ENCODE data around the gene N4BP2. TPM values are rescaled to one million over a fixed set of nuclear protein-coding genes. Genes with fewer than 3 reads are reported as not detected.

The N4BP2 gene
- total and polyA plus RNA-seq, 10 donors, result 1.3 to 18.7 (median 12.3) TPM

GRCh38 chr4:40112027-40112792 is 55.6 kb downstream of the N4BP2 start:
- DNase-seq, result no peak
- Histone ChIP-seq H3K4me3 (no peak overlapping the region), H3K4me1 (no peaks in the 10 kb centered on the region), H3K27ac (no peak overlapping the region), H3K36me3 (peaks cover 0 to 64% (median 3%) of the 10 kb centered on the region in 6 donors), H3K9me3 (no peaks in the 10 kb centered on the region), H3K27me3 (replicated peaks in 1 of 7) (no peaks in the 10 kb centered on the region)
- intact Hi-C loops (cut with DNase I; ENCODE audit: low total_unique reads), result no loop called here
- WGBS, 5 donors, result 95 to 100% (median 97%) methylated on average over 3 of the region's 3 CpGs
- no peak for TF ChIP-seq CTCF (IDR thresholded peaks at IDR 0.05 in 8 of 11, conservative IDR thresholded peaks at IDR 0.05 in 3 of 11)
- no peak for TF ChIP-seq POLR2A (IDR thresholded peaks at IDR 0.05)
- TF ChIP-seq POLR2AphosphoS5 (IDR thresholded peaks at IDR 0.05), result no peak

- 63 to 86% (median 81%) methylated on average over 1 of the region's 1 CpG for WGBS, 5 donors
These were observed 57.6 kb downstream of the N4BP2 start for GRCh38 chr4:40114206-40114605.

GRCh38 chr4:40118861-40119260 is 62.2 kb downstream of the N4BP2 start:
- intact Hi-C loops (cut with DNase I; ENCODE audit: low total_unique reads), result no loop called here
- H3K4me1 ChIP-seq, result peaks cover 0 to 16% (median 10%) of the 10 kb centered on the region in 6 donors
- 70 to 94% (median 84%) methylated on average over 1 of the region's 1 CpG for WGBS, 5 donors
- no peak overlapping the region for H3K27ac ChIP-seq
- peaks cover 0 to 30% (median 0%) of the 10 kb centered on the region in 6 donors for H3K36me3 ChIP-seq
- no peak for TF ChIP-seq POLR2A (IDR thresholded peaks at IDR 0.05)
- TF ChIP-seq POLR2AphosphoS5 (IDR thresholded peaks at IDR 0.05), result no peak
- TF ChIP-seq CTCF (IDR thresholded peaks at IDR 0.05 in 8 of 11, conservative IDR thresholded peaks at IDR 0.05 in 3 of 11), result no peak
- DNase-seq, result no peak
- H3K9me3 ChIP-seq, result no peaks in the 10 kb centered on the region
- no peaks in the 10 kb centered on the region for H3K27me3 ChIP-seq (replicated peaks in 1 of 7)
- H3K4me3 ChIP-seq, result no peak overlapping the region

More at GRCh38 chr4:40114206-40114605, 57.6 kb downstream of the N4BP2 start:
- no peak for TF ChIP-seq POLR2AphosphoS5 (IDR thresholded peaks at IDR 0.05)
- no peak for TF ChIP-seq CTCF (IDR thresholded peaks at IDR 0.05 in 8 of 11, conservative IDR thresholded peaks at IDR 0.05 in 3 of 11)
- TF ChIP-seq POLR2A (IDR thresholded peaks at IDR 0.05), result no peak
- Histone ChIP-seq H3K27me3 (replicated peaks in 1 of 7) (no peaks in the 10 kb centered on the region), H3K27ac (no peak overlapping the region), H3K4me1 (no peaks in the 10 kb centered on the region), H3K36me3 (peaks cover 0 to 56% (median 0%) of the 10 kb centered on the region in 6 donors), H3K9me3 (no peaks in the 10 kb centered on the region), H3K4me3 (no peak overlapping the region)
- intact Hi-C loops (cut with DNase I; ENCODE audit: low total_unique reads), result no loop called here
- no peak for DNase-seq

- Histone ChIP-seq H3K36me3 (peaks cover 0 to 29% (median 0%) of the 10 kb centered on the region in 6 donors), H3K9me3 (no peaks in the 10 kb centered on the region), H3K4me3 (no peak overlapping the region), H3K27ac (no peak overlapping the region), H3K4me1 (peaks cover 0 to 17% (median 10%) of the 10 kb centered on the region in 6 donors), H3K27me3 (replicated peaks in 1 of 7) (no peaks in the 10 kb centered on the region)
- intact Hi-C loops (cut with DNase I; ENCODE audit: low total_unique reads), result no loop called here
- no peak for TF ChIP-seq POLR2AphosphoS5 (IDR thresholded peaks at IDR 0.05)
- TF ChIP-seq CTCF (IDR thresholded peaks at IDR 0.05 in 8 of 11, conservative IDR thresholded peaks at IDR 0.05 in 3 of 11), result no peak
- TF ChIP-seq POLR2A (IDR thresholded peaks at IDR 0.05), result no peak
- 85 to 93% (median 92%) methylated on average over 3 of the region's 3 CpGs for WGBS, 5 donors
- no peak for DNase-seq
These were observed 62.7 kb downstream of the N4BP2 start for GRCh38 chr4:40119344-40119743.
